Measurements from ENCODE around the gene DNAJC10.
"Not testable (repeated sequence)": the region's sequence is repeated elsewhere in the genome, so short reads cannot be mapped to it uniquely, and the experiment has no call there.

The DNAJC10 gene

GRCh38 chr2:182761903-182762302 lies 45.8 kb downstream of the DNAJC10 start:
- H3K4me3 ChIP-seq (ENCODE audit: low read depth, low read length), result no peak overlapping the region
- no peak for TF ChIP-seq CTCF (IDR thresholded peaks at IDR 0.05; ENCODE audit: control insufficient read depth, extremely low read depth, insufficient read depth)
- no peak for DNase-seq (ENCODE audit: low read depth)

GRCh38 chr2:182763311-182763912 lies 47.4 kb downstream of the DNAJC10 start:
- no peak overlapping the region for H3K4me3 ChIP-seq (ENCODE audit: low read depth, low read length)
- peak; percentile 54 for TF ChIP-seq CTCF (IDR thresholded peaks at IDR 0.05; ENCODE audit: control insufficient read depth, extremely low read depth, insufficient read depth)
- DNase-seq (ENCODE audit: low read depth), result no peak

- no peak for TF ChIP-seq CTCF (IDR thresholded peaks at IDR 0.05; ENCODE audit: control insufficient read depth, extremely low read depth, insufficient read depth)
- H3K4me3 ChIP-seq (ENCODE audit: low read depth, low read length), result no peak overlapping the region
- no peak for DNase-seq (ENCODE audit: low read depth)
Measured at GRCh38 chr2:182766626-182767025, 50.6 kb downstream of the DNAJC10 start.

- H3K4me3 ChIP-seq (ENCODE audit: low read depth, low read length), result no peak overlapping the region
- no peak for DNase-seq (ENCODE audit: low read depth)
- TF ChIP-seq CTCF (IDR thresholded peaks at IDR 0.05; ENCODE audit: control insufficient read depth, extremely low read depth, insufficient read depth), result peak; percentile 39
Measured at GRCh38 chr2:182767578-182767977, 51.5 kb downstream of the DNAJC10 start.

GRCh38 chr2:182768950-182769349 lies 52.9 kb downstream of the DNAJC10 start:
- DNase-seq (ENCODE audit: low read depth); H3K4me3 ChIP-seq (ENCODE audit: low read depth, low read length): not testable (repeated sequence)

GRCh38 chr2:182779323-182779722 lies 63.3 kb downstream of the DNAJC10 start:
- DNase-seq (ENCODE audit: low read depth), result no peak
- no peak for TF ChIP-seq CTCF (IDR thresholded peaks at IDR 0.05; ENCODE audit: control insufficient read depth, extremely low read depth, insufficient read depth)
- H3K4me3 ChIP-seq (ENCODE audit: low read depth, low read length), result no peak overlapping the region

GRCh38 chr2:182781099-182781498 lies 65.0 kb downstream of the DNAJC10 start:
- H3K4me3 ChIP-seq (ENCODE audit: low read depth, low read length); DNase-seq (ENCODE audit: low read depth): not testable (repeated sequence)

GRCh38 chr2:182782686-182783085 lies 66.6 kb downstream of the DNAJC10 start:
- H3K4me3 ChIP-seq (ENCODE audit: low read depth, low read length); DNase-seq (ENCODE audit: low read depth): not testable (repeated sequence)

Measured in LNCaP clone FGC (cell line).